ENCODE results near the gene SEMA5B.

- TF ChIP-seq, protein P1, sequence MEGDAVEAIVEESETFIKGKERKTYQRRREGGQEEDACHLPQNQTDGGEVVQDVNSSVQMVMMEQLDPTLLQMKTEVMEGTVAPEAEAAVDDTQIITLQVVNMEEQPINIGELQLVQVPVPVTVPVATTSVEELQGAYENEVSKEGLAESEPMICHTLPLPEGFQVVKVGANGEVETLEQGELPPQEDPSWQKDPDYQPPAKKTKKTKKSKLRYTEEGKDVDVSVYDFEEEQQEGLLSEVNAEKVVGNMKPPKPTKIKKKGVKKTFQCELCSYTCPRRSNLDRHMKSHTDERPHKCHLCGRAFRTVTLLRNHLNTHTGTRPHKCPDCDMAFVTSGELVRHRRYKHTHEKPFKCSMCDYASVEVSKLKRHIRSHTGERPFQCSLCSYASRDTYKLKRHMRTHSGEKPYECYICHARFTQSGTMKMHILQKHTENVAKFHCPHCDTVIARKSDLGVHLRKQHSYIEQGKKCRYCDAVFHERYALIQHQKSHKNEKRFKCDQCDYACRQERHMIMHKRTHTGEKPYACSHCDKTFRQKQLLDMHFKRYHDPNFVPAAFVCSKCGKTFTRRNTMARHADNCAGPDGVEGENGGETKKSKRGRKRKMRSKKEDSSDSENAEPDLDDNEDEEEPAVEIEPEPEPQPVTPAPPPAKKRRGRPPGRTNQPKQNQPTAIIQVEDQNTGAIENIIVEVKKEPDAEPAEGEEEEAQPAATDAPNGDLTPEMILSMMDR (IDR thresholded peaks at IDR 0.05) = no peak
- TF ChIP-seq EZH2 (IDR thresholded peaks at IDR 0.05; ENCODE audit: borderline replicate concordance, insufficient read depth, low read depth, low read length, poor library complexity, severe bottlenecking) = no peak
Observed at GRCh38 chr3:122991236-122991985, 36.2 kb downstream of the SEMA5B start.
